ENCODE measurements around the gene LAMB1. TPM values are rescaled to one million over a fixed set of nuclear protein-coding genes. Genes with fewer than 3 reads are reported as not detected.

The LAMB1 gene
- polyA plus RNA-seq, 1 donor from 2014 or later, result 7.6 TPM

- Histone ChIP-seq H3F3A (ENCODE audit: insufficient read depth, low read length, poor library complexity, severe bottlenecking) (no peaks in the 10 kb centered on the region), H3K79me2 (replicated peaks; ENCODE audit: insufficient read depth, low read length) (no peaks in the 10 kb centered on the region), H3K27ac (ENCODE audit: low read length) (no peak overlapping the region), H3K4me3 (ENCODE audit: low read length) (no peak overlapping the region), H4K20me1 (ENCODE audit: insufficient read depth) (no peaks in the 10 kb centered on the region), H3K4me2 (ENCODE audit: low read length) (no peak overlapping the region), H3K36me3 (ENCODE audit: insufficient read depth, low read length) (no peaks in the 10 kb centered on the region), H3K9me2 (ENCODE audit: insufficient read depth, low read length) (no peaks in the 10 kb centered on the region), H2AFZ (ENCODE audit: low read depth, low read length) (no peak overlapping the region), H3K9me3 (ENCODE audit: low read length) (no peaks in the 10 kb centered on the region), H3K9ac (ENCODE audit: low read length) (no peak overlapping the region), H3K27me3 (ENCODE audit: insufficient read depth, low read depth, low read length) (no peaks in the 10 kb centered on the region)
- TF ChIP-seq TAF1 (IDR thresholded peaks at IDR 0.05; ENCODE audit: low read depth) (no peak), REST (IDR thresholded peaks at IDR 0.05; ENCODE audit: borderline replicate concordance) (no peak), RAD21 (conservative IDR thresholded peaks at IDR 0.05) (no peak), MXI1 (conservative IDR thresholded peaks at IDR 0.05; ENCODE audit: poor library complexity, severe bottlenecking) (no peak), SMC3 (conservative IDR thresholded peaks at IDR 0.05; ENCODE audit: poor library complexity) (no peak), EP300 (conservative IDR thresholded peaks at IDR 0.05; ENCODE audit: poor library complexity, severe bottlenecking) (no peak), CTCF (IDR thresholded peaks at IDR 0.05; ENCODE audit: poor library complexity, severe bottlenecking) (no peak), POLR2AphosphoS5 (IDR thresholded peaks at IDR 0.05) (no peak), EZH2 (IDR thresholded peaks at IDR 0.05; ENCODE audit: borderline replicate concordance, insufficient read depth, low read length, poor library complexity, severe bottlenecking) (no peak)
These were observed 47.0 kb upstream of the LAMB1 start for GRCh38 chr7:108049962-108050361.

DNA sequence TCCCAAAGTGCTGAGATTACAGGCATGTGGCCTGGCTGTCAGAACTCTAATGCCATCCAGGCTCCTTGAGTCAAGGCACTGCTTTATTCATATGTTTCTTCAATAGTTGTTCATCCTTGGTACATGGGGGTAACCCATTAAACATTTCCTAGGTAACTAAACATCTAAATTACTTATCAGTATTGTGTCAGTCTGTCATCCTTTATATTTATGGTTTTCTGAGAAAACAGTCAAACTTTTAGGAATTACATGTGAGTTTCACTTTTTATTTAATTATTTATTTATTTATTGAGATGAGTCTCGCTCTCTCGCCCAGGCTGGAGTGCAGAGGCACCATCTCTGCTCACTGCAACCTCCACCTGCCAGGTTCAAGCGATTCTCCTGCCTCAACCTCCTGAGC lies 45.5 kb upstream of the LAMB1 start:
- no peaks in the 10 kb centered on the region for H3K9me2 ChIP-seq (ENCODE audit: insufficient read depth, low read length)
- no peaks in the 10 kb centered on the region for H3K27me3 ChIP-seq (ENCODE audit: insufficient read depth, low read depth, low read length)
- H3K36me3 ChIP-seq (ENCODE audit: insufficient read depth, low read length), result no peaks in the 10 kb centered on the region
- H3K9me3 ChIP-seq (ENCODE audit: low read length), result no peaks in the 10 kb centered on the region
- H2AFZ ChIP-seq (ENCODE audit: low read depth, low read length), result no peak overlapping the region
- H3K79me2 ChIP-seq (replicated peaks; ENCODE audit: insufficient read depth, low read length), result no peaks in the 10 kb centered on the region
- no peaks in the 10 kb centered on the region for H4K20me1 ChIP-seq (ENCODE audit: insufficient read depth)
- no peak overlapping the region for H3K4me2 ChIP-seq (ENCODE audit: low read length)
- TF ChIP-seq POLR2AphosphoS5 (IDR thresholded peaks at IDR 0.05) (no peak), TAF1 (IDR thresholded peaks at IDR 0.05; ENCODE audit: low read depth) (no peak), EZH2 (IDR thresholded peaks at IDR 0.05; ENCODE audit: borderline replicate concordance, insufficient read depth, low read length, poor library complexity, severe bottlenecking) (no peak), MXI1 (conservative IDR thresholded peaks at IDR 0.05; ENCODE audit: poor library complexity, severe bottlenecking) (no peak), EP300 (conservative IDR thresholded peaks at IDR 0.05; ENCODE audit: poor library complexity, severe bottlenecking) (no peak)
- no peak overlapping the region for H3K27ac ChIP-seq (ENCODE audit: low read length)
- no peak overlapping the region for H3K4me3 ChIP-seq (ENCODE audit: low read length)
- H3K9ac ChIP-seq (ENCODE audit: low read length), result no peak overlapping the region
- H3F3A ChIP-seq (ENCODE audit: insufficient read depth, low read length, poor library complexity, severe bottlenecking), result no peaks in the 10 kb centered on the region

Measured in neural cell (in vitro differentiated cells).